ENCODE measurements around the gene RASAL1.

Gene RASAL1

GRCh38 chr12:113115455-113116126 lies 20.0 kb downstream of the RASAL1 start:
- H3K4me1 ChIP-seq (ENCODE audit: control insufficient read depth, insufficient read depth, low read length): no peaks in the 10 kb centered on the region
- H3K4me3 ChIP-seq (ENCODE audit: low read length): no peak overlapping the region
- H3K36me3 ChIP-seq (ENCODE audit: control insufficient read depth, insufficient read depth, low read length): no peaks in the 10 kb centered on the region
- no peak overlapping the region for H3K27ac ChIP-seq (ENCODE audit: low read depth, low read length)
- H3K27me3 ChIP-seq (ENCODE audit: control insufficient read depth, insufficient read depth, low read length): no peaks in the 10 kb centered on the region
- no peak overlapping the region for H3K9ac ChIP-seq (ENCODE audit: low read length)

GRCh38 chr12:113114447-113115178 lies 20.9 kb downstream of the RASAL1 start:
- Histone ChIP-seq H3K4me1 (ENCODE audit: control insufficient read depth, insufficient read depth, low read length) (no peaks in the 10 kb centered on the region), H3K4me3 (ENCODE audit: low read length) (no peak overlapping the region), H3K27me3 (ENCODE audit: control insufficient read depth, insufficient read depth, low read length) (no peaks in the 10 kb centered on the region), H3K27ac (ENCODE audit: low read depth, low read length) (no peak overlapping the region), H3K9ac (ENCODE audit: low read length) (no peak overlapping the region), H3K36me3 (ENCODE audit: control insufficient read depth, insufficient read depth, low read length) (no peaks in the 10 kb centered on the region)

- Histone ChIP-seq H3K9ac (ENCODE audit: low read length) (no peak overlapping the region), H3K27me3 (ENCODE audit: control insufficient read depth, insufficient read depth, low read length) (no peaks in the 10 kb centered on the region), H3K4me1 (ENCODE audit: control insufficient read depth, insufficient read depth, low read length) (no peaks in the 10 kb centered on the region), H3K36me3 (ENCODE audit: control insufficient read depth, insufficient read depth, low read length) (no peaks in the 10 kb centered on the region), H3K27ac (ENCODE audit: low read depth, low read length) (no peak overlapping the region), H3K4me3 (ENCODE audit: low read length) (no peak overlapping the region)
Observed at GRCh38 chr12:113113397-113113796, 22.2 kb downstream of the RASAL1 start.

GRCh38 chr12:113112043-113112899 lies 23.3 kb downstream of the RASAL1 start:
- Histone ChIP-seq H3K4me3 (ENCODE audit: low read length) (no peak overlapping the region), H3K36me3 (ENCODE audit: control insufficient read depth, insufficient read depth, low read length) (no peaks in the 10 kb centered on the region), H3K4me1 (ENCODE audit: control insufficient read depth, insufficient read depth, low read length) (no peaks in the 10 kb centered on the region), H3K9ac (ENCODE audit: low read length) (no peak overlapping the region), H3K27ac (ENCODE audit: low read depth, low read length) (no peak overlapping the region), H3K27me3 (ENCODE audit: control insufficient read depth, insufficient read depth, low read length) (no peaks in the 10 kb centered on the region)

GRCh38 chr12:113111247-113111646 lies 24.3 kb downstream of the RASAL1 start:
- H3K27ac ChIP-seq (ENCODE audit: low read depth, low read length): no peak overlapping the region
- H3K4me1 ChIP-seq (ENCODE audit: control insufficient read depth, insufficient read depth, low read length): no peaks in the 10 kb centered on the region
- H3K9ac ChIP-seq (ENCODE audit: low read length): no peak overlapping the region
- H3K27me3 ChIP-seq (ENCODE audit: control insufficient read depth, insufficient read depth, low read length): no peaks in the 10 kb centered on the region
- H3K36me3 ChIP-seq (ENCODE audit: control insufficient read depth, insufficient read depth, low read length): no peaks in the 10 kb centered on the region
- no peak overlapping the region for H3K4me3 ChIP-seq (ENCODE audit: low read length)

GRCh38 chr12:113109872-113110599 lies 25.5 kb downstream of the RASAL1 start:
- no peak overlapping the region for H3K27ac ChIP-seq (ENCODE audit: low read depth, low read length)
- no peaks in the 10 kb centered on the region for H3K36me3 ChIP-seq (ENCODE audit: control insufficient read depth, insufficient read depth, low read length)
- no peak overlapping the region for H3K4me3 ChIP-seq (ENCODE audit: low read length)

GRCh38 chr12:113109360-113109759 lies 26.2 kb downstream of the RASAL1 start:
- no peak overlapping the region for H3K27ac ChIP-seq (ENCODE audit: low read depth, low read length)
- H3K27me3 ChIP-seq (ENCODE audit: control insufficient read depth, insufficient read depth, low read length): no peaks in the 10 kb centered on the region
- no peak overlapping the region for H3K9ac ChIP-seq (ENCODE audit: low read length)
- H3K4me3 ChIP-seq (ENCODE audit: low read length): no peak overlapping the region
- H3K36me3 ChIP-seq (ENCODE audit: control insufficient read depth, insufficient read depth, low read length): no peaks in the 10 kb centered on the region
- H3K4me1 ChIP-seq (ENCODE audit: control insufficient read depth, insufficient read depth, low read length): no peaks in the 10 kb centered on the region

More at GRCh38 chr12:113109872-113110599, 25.5 kb downstream of the RASAL1 start:
- Histone ChIP-seq H3K27me3 (ENCODE audit: control insufficient read depth, insufficient read depth, low read length) (no peaks in the 10 kb centered on the region), H3K4me1 (ENCODE audit: control insufficient read depth, insufficient read depth, low read length) (no peaks in the 10 kb centered on the region), H3K9ac (ENCODE audit: low read length) (no peak overlapping the region)

- H3K4me1 ChIP-seq (ENCODE audit: control insufficient read depth, insufficient read depth, low read length): no peaks in the 10 kb centered on the region
- no peak overlapping the region for H3K9ac ChIP-seq (ENCODE audit: low read length)
- no peak overlapping the region for H3K27ac ChIP-seq (ENCODE audit: low read depth, low read length)
Observed at GRCh38 chr12:113108308-113108707, 27.3 kb downstream of the RASAL1 start.

GRCh38 chr12:113106361-113106760 lies 29.2 kb downstream of the RASAL1 start:
- no peaks in the 10 kb centered on the region for H3K36me3 ChIP-seq (ENCODE audit: control insufficient read depth, insufficient read depth, low read length)
- H3K4me3 ChIP-seq (ENCODE audit: low read length): no peak overlapping the region
- no peak overlapping the region for H3K27ac ChIP-seq (ENCODE audit: low read depth, low read length)
- H3K9ac ChIP-seq (ENCODE audit: low read length): no peak overlapping the region
- no peaks in the 10 kb centered on the region for H3K4me1 ChIP-seq (ENCODE audit: control insufficient read depth, insufficient read depth, low read length)
- no peaks in the 10 kb centered on the region for H3K27me3 ChIP-seq (ENCODE audit: control insufficient read depth, insufficient read depth, low read length)

More at GRCh38 chr12:113108308-113108707, 27.3 kb downstream of the RASAL1 start:
- no peaks in the 10 kb centered on the region for H3K27me3 ChIP-seq (ENCODE audit: control insufficient read depth, insufficient read depth, low read length)
- H3K36me3 ChIP-seq (ENCODE audit: control insufficient read depth, insufficient read depth, low read length): no peaks in the 10 kb centered on the region
- H3K4me3 ChIP-seq (ENCODE audit: low read length): no peak overlapping the region

GRCh38 chr12:113105606-113106271 lies 29.8 kb downstream of the RASAL1 start:
- no peak overlapping the region for H3K4me3 ChIP-seq (ENCODE audit: low read length)
- no peak overlapping the region for H3K27ac ChIP-seq (ENCODE audit: low read depth, low read length)
- no peaks in the 10 kb centered on the region for H3K27me3 ChIP-seq (ENCODE audit: control insufficient read depth, insufficient read depth, low read length)
- no peak overlapping the region for H3K9ac ChIP-seq (ENCODE audit: low read length)
- H3K4me1 ChIP-seq (ENCODE audit: control insufficient read depth, insufficient read depth, low read length): no peaks in the 10 kb centered on the region
- H3K36me3 ChIP-seq (ENCODE audit: control insufficient read depth, insufficient read depth, low read length): no peaks in the 10 kb centered on the region

- H3K27me3 ChIP-seq (ENCODE audit: control insufficient read depth, insufficient read depth, low read length): no peaks in the 10 kb centered on the region
- no peak overlapping the region for H3K27ac ChIP-seq (ENCODE audit: low read depth, low read length)
- no peaks in the 10 kb centered on the region for H3K36me3 ChIP-seq (ENCODE audit: control insufficient read depth, insufficient read depth, low read length)
- H3K4me1 ChIP-seq (ENCODE audit: control insufficient read depth, insufficient read depth, low read length): no peaks in the 10 kb centered on the region
- no peak overlapping the region for H3K9ac ChIP-seq (ENCODE audit: low read length)
- H3K4me3 ChIP-seq (ENCODE audit: low read length): no peak overlapping the region
Observed at GRCh38 chr12:113104953-113105510, 30.5 kb downstream of the RASAL1 start.

Data from rectal smooth muscle tissue (tissue), 1 donor.